ENCODE measurements around the gene RPL37. TPM values are rescaled to one million over a fixed set of nuclear protein-coding genes. Genes with fewer than 3 reads are reported as not detected.

The RPL37 gene
- total and polyA plus RNA-seq, 2 donors (not counting 1 experiment from before 2014, with no cell fraction given) = 881 to 2,414 TPM

DNA sequence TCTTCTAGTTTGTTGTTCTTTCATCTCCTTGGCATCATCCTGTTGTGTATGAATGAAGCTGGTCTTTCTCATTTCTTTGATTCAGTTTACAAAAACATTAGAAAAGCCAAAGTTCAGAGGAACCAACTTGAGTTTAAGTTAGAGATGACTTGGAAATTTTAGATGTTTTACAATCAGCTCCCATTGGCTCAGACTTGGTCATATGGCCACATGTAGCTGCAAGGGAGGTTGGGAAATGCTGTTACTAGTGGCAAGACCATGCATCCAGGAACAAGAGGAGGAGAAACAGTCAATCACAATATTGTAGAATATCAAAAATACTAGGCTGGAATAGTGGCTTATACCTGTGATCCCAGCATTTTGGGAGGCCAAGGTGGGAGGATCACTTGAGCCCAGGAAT lies 25.7 kb upstream of the RPL37 start:
- TF ChIP-seq, protein P1, sequence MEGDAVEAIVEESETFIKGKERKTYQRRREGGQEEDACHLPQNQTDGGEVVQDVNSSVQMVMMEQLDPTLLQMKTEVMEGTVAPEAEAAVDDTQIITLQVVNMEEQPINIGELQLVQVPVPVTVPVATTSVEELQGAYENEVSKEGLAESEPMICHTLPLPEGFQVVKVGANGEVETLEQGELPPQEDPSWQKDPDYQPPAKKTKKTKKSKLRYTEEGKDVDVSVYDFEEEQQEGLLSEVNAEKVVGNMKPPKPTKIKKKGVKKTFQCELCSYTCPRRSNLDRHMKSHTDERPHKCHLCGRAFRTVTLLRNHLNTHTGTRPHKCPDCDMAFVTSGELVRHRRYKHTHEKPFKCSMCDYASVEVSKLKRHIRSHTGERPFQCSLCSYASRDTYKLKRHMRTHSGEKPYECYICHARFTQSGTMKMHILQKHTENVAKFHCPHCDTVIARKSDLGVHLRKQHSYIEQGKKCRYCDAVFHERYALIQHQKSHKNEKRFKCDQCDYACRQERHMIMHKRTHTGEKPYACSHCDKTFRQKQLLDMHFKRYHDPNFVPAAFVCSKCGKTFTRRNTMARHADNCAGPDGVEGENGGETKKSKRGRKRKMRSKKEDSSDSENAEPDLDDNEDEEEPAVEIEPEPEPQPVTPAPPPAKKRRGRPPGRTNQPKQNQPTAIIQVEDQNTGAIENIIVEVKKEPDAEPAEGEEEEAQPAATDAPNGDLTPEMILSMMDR (conservative IDR thresholded peaks at IDR 0.05 in 1 of 2, IDR thresholded peaks at IDR 0.05 in 1 of 2; ENCODE audit: low read depth in 1 of 2, low read length in 2 of 2) = no peak
- TF ChIP-seq EZH2 (IDR thresholded peaks at IDR 0.05; ENCODE audit: low read length, missing control alignments) = no peak
- no peak for DNase-seq (ENCODE audit: low read depth in 2 of 2)
- Histone ChIP-seq H3K27me3 (ENCODE audit: control insufficient read depth, insufficient read depth, low read length) (no peaks in the 10 kb centered on the region), H3K9ac (ENCODE audit: insufficient read depth, low read length) (no peak overlapping the region), H3K36me3 (ENCODE audit: control insufficient read depth, insufficient read depth, low read length) (no peaks in the 10 kb centered on the region), H4K20me1 (ENCODE audit: control insufficient read depth, extremely low read depth, insufficient read depth, low read length) (no peaks in the 10 kb centered on the region), H3K27ac (ENCODE audit: insufficient read depth, low read length) (no peak overlapping the region), H3K9me3 (ENCODE audit: control insufficient read depth, insufficient read depth, low read depth, low read length) (no peaks in the 10 kb centered on the region), H2AFZ (ENCODE audit: low read length) (no peak overlapping the region), H3K4me2 (ENCODE audit: extremely low read depth, insufficient read depth, low read length) (no peak overlapping the region), H3K4me1 (ENCODE audit: control insufficient read depth, extremely low read depth, insufficient read depth, low read length) (no peaks in the 10 kb centered on the region), H3K79me2 (ENCODE audit: control insufficient read depth, insufficient read depth, low read length) (no peaks in the 10 kb centered on the region), H3K4me3 (replicated peaks in 1 of 4; ENCODE audit: control extremely low read depth in 1 of 4, insufficient read depth in 1 of 4, low read depth in 3 of 4, low read length in 4 of 4) (no peak overlapping the region)

DNA sequence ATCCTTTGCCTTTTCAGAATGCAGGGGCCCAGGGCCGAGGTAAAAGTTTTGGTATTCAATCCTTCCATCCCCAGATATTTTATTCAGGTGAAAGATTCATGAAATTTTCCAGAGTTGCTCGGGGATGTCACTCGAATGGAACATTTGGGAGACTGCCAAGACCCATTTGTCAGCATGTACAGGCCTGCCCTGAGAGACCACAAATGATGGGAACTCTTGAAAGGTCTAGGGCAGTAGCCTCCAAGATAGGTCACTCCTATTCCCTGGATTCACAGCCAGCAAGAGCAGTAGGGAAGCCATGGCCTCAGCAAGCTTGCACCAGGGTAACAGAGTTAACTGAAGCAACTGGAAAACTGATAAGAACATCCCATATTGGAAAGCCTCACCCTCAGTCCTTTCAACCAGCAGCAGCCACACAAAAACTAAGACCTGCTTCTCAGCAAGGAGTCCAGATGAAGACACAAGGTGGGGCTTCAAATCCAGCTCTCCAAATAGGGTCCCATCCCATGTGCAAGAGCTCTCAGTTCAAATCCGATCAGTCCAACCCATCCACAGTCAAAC lies 18.7 kb upstream of the RPL37 start:
- no peaks in the 10 kb centered on the region for H4K20me1 ChIP-seq (ENCODE audit: control insufficient read depth, extremely low read depth, insufficient read depth, low read length)
- no peaks in the 10 kb centered on the region for H3K4me1 ChIP-seq (ENCODE audit: control insufficient read depth, extremely low read depth, insufficient read depth, low read length)
- H3K9me3 ChIP-seq (ENCODE audit: control insufficient read depth, insufficient read depth, low read depth, low read length) = no peaks in the 10 kb centered on the region
- no peaks in the 10 kb centered on the region for H3K36me3 ChIP-seq (ENCODE audit: control insufficient read depth, insufficient read depth, low read length)
- H3K79me2 ChIP-seq (ENCODE audit: control insufficient read depth, insufficient read depth, low read length) = no peaks in the 10 kb centered on the region
- H2AFZ ChIP-seq (ENCODE audit: low read length) = no peak overlapping the region
- no peak overlapping the region for H3K4me3 ChIP-seq (replicated peaks in 1 of 4; ENCODE audit: control extremely low read depth in 1 of 4, insufficient read depth in 1 of 4, low read depth in 3 of 4, low read length in 4 of 4)
- no peak overlapping the region for H3K4me2 ChIP-seq (ENCODE audit: extremely low read depth, insufficient read depth, low read length)
- no peaks in the 10 kb centered on the region for H3K27me3 ChIP-seq (ENCODE audit: control insufficient read depth, insufficient read depth, low read length)
- no peak for TF ChIP-seq EZH2 (IDR thresholded peaks at IDR 0.05; ENCODE audit: low read length, missing control alignments)
- TF ChIP-seq, protein P1 (conservative IDR thresholded peaks at IDR 0.05 in 1 of 2, IDR thresholded peaks at IDR 0.05 in 1 of 2; ENCODE audit: low read depth in 1 of 2, low read length in 2 of 2) = no peak
- DNase-seq (ENCODE audit: low read depth in 2 of 2) = no peak
- H3K9ac ChIP-seq (ENCODE audit: insufficient read depth, low read length) = no peak overlapping the region
- H3K27ac ChIP-seq (ENCODE audit: insufficient read depth, low read length) = no peak overlapping the region

DNA sequence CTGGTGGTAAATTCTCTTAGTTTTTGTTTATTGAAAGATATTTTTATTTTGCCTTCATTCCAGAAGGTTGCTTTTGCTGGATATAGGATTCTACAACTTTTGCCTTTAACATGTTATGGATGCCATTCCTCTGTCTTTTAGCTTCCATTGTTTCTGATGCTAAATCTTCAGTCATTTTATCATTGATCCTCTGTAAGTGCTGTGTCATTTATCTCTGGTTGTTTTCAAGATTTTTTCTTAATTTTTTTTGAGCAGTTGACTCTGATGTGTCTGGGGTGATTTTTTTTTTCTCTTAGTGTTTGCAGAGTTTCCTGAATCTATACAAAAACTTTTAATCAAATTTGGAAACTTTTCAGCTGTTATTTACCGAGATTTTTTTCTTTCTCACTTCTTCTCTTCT lies 12.5 kb upstream of the RPL37 start:
- no peak overlapping the region for H3K4me3 ChIP-seq (replicated peaks in 1 of 4; ENCODE audit: control extremely low read depth in 1 of 4, insufficient read depth in 1 of 4, low read depth in 3 of 4, low read length in 4 of 4)
- TF ChIP-seq, protein P1 (conservative IDR thresholded peaks at IDR 0.05 in 1 of 2, IDR thresholded peaks at IDR 0.05 in 1 of 2; ENCODE audit: low read depth in 1 of 2, low read length in 2 of 2) = no peak
- TF ChIP-seq EZH2 (IDR thresholded peaks at IDR 0.05; ENCODE audit: low read length, missing control alignments) = no peak

More for the DNA sequence above, 12.5 kb upstream of the RPL37 start:
- Histone ChIP-seq H3K79me2 (ENCODE audit: control insufficient read depth, insufficient read depth, low read length) (no peaks in the 10 kb centered on the region), H4K20me1 (ENCODE audit: control insufficient read depth, extremely low read depth, insufficient read depth, low read length) (no peaks in the 10 kb centered on the region), H2AFZ (ENCODE audit: low read length) (no peak overlapping the region), H3K4me2 (ENCODE audit: extremely low read depth, insufficient read depth, low read length) (no peak overlapping the region), H3K27me3 (ENCODE audit: control insufficient read depth, insufficient read depth, low read length) (no peaks in the 10 kb centered on the region), H3K9me3 (ENCODE audit: control insufficient read depth, insufficient read depth, low read depth, low read length) (no peaks in the 10 kb centered on the region), H3K36me3 (ENCODE audit: control insufficient read depth, insufficient read depth, low read length) (no peaks in the 10 kb centered on the region), H3K27ac (ENCODE audit: insufficient read depth, low read length) (no peak overlapping the region), H3K9ac (ENCODE audit: insufficient read depth, low read length) (no peak overlapping the region), H3K4me1 (ENCODE audit: control insufficient read depth, extremely low read depth, insufficient read depth, low read length) (no peaks in the 10 kb centered on the region)
- no peak for DNase-seq (ENCODE audit: low read depth in 2 of 2)
